GM18502 (cell line): ENCODE results near the gene GTSE1.
"Not testable (repeated sequence)": the region's sequence is repeated elsewhere in the genome, so short reads cannot be mapped to it uniquely, and the experiment has no call there.

ENCODE experiments used
- ATAC-seq: cut with Tn5 transposase; IDR thresholded peaks from one replicate; pipeline ENCODE4 v1.9.1; 2021; ENCODE audit warnings: mild to moderate bottlenecking; ENCODE audit not compliant: unreplicated experiment, poor library complexity

The GTSE1 gene

DNA sequence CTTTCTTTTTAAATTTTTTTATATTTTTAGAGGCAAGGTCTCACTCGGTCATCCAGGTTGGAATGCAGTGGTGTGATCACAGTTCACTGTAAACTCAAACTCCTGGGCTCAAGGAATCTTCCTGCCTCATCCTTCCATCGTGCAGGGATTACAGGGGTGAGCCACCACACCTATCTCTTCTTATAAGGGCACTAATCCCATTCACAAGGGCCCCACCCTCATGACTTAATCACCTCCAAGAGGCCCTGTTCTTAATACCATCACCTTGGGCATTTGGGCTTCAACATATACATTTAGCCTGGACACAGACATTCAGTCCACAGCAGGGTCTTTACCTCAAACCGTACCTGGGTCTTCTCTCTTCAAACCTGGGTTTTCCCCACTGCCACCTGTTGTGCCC, 4.5 kb upstream of the GTSE1 start:
- no peak for ATAC-seq

DNA sequence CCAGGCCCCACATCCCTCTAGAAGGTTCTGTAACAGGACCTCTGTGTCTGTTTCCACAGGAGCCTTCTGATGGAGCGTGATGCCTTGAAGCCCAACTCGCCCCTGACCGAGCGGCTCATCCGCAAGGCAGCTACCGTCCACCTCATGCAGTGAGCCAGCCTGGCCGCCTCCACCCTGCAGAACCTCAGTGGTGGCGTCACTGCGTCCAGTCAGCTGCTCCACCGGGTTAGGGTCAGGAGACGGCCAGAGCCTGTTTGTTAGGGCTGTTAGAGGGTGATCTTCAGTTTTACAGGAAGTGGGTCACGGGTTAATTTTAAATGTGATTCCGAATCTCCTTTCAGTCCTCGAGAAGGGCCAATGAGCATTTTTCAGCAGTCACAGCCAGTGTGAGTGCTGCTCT, 3.9 kb upstream of the GTSE1 start:
- ATAC-seq, result no peak

DNA sequence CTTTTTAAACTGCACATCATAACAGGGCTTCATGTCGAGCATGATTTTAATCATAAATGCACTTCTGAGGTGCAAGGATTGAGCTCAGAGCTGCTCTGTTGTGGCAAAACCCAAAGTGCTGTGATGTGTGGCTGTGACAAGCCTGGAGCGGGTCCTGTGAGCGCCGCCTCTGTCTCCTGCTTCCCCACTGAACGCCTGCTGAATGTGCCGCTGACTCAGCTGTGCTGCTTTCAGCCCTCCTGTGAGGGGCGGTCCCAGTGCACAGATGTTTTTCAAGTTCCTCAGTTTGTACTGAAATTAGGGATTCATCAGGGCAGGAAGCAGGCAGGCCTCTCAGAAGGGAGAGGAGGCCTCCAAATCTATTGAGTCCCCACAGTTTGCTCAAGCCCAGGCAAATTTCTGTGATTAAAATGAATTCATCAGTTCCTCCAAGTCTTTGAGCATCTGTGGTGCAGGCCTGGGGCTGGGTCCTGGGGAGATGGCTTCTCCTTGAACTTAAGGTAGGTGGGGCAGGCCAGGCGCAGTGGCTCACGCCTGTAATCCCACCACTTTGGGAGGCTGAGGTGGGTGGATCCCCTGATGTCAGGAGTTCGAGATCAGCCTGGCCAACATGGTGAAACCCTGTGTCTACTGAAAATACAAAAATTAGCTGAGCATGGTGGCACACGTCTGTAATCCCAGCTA, 3.0 kb upstream of the GTSE1 start:
- no peak for ATAC-seq

DNA sequence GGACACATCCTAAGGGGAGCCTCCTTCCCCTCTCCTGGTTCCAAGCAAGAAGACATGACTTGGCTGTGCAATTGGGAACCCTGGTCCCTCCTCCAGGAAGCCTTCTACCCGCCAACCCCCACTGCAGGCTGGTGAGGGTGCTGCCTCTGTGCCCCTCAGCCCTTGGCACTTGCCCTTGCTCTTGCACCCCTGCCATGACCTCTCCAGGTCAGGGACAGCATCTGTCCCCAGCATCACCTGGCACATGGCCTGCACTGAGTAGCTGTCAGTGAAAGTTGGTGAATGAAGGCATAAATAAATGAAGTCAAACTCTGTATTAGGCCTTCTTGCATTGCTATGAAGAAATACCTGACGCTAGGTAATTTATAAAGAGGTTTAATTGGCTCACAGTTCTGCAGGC, 1.9 kb upstream of the GTSE1 start:
- ATAC-seq, result no peak

DNA sequence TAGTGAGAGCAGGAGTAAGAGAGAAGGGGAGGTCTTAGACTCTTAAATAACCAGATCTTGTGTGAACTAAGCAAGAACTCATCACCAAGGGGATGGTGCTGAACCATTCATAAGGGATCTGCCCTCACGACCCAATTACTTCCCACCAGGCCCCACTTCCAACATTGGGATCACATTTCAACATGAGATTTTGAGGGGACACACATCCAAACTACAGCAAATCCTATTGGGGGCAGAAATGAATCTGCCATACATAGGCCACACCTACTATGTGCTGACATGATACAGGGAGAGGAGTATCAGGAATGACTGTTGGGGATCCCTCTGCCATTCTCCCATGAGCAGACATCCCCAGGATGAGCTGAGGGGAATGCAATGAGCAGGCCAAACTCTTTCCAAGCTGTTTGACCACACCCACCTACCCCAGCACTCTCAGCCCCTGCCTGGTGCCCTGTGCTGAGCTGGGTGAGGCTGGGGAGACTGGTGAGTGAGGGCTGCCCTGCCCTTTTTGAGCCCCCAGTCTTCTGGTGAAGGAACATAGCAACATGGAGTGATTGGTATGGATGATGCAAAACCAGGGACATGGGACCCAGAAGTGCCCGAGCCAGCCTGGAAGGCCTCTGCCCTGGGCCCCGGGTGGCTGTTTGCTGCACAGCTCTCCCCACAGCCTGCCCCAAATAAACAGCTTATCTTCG, 1.2 kb upstream of the GTSE1 start:
- ATAC-seq, result no peak

DNA sequence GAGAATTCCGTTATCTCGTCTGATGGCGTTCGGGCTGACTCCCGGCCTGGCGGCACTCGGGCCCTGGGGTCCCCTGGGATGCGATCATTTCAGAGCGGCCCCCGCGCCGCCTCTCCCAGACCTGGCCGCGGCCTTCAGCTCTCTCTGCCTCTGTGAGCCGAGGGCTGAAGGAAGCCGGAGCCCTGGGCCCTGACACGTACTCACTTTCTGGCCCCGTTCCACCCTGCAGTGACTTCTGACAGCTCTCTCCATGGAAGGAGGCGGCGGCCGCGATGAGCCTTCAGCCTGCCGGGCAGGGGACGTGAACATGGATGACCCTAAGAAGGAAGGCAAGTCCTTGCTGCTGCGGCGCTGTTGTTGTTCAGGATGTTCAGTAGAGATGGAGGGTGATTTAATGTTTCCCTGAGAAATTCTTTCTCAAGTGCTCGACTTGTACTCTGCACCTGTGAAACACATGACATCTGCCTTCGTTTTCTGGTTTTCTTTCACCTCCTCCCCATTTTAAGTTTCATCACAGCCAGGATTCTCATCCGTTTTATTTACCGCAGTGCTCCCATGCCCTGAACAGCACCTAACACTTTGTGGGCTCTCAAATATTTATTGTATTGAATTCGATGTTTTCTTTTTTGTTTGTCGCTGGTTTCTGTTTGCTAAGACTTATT, 612 bp downstream of the GTSE1 start:
- peak; percentile 8 for ATAC-seq

DNA sequence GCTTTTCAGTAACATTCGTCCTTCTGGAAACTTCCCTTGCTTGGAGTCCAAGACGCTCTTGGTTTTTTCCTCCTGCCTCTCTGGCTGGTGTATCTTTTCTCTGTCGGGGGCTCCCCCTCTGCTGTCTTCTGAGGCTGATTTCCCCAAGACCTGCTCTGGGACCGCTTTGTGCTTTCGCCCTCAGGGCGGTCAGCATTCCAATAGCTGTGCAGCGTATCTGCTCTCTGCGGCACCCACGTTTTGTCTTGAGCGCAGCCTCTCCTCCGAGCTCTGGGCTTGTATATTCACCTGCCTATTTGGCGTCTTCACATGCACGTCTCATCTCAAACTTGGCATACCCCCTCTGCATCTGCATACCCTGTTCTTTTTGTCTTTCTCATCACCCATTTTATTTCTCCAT, 2.4 kb downstream of the GTSE1 start:
- ATAC-seq, result no peak

DNA sequence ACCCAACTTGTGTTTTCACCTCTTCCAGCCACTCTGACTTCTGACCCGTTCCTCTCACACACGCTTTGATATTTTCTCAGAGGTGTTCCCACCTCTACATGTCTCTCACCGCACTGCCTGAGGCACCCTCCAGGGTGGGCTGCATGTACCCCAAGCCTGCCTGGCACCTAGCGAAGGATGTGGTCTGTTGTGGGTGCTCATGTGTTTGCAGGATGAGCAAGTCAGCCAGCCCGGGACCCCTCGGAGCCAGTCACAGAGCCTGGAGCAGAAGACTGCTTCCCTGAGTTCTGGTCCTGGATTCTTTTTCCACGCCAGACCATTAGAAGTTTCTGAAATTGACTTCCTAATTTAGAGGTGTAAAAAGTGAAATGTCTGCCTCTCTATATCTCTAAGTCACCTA, 3.8 kb downstream of the GTSE1 start:
- ATAC-seq, result no peak

DNA sequence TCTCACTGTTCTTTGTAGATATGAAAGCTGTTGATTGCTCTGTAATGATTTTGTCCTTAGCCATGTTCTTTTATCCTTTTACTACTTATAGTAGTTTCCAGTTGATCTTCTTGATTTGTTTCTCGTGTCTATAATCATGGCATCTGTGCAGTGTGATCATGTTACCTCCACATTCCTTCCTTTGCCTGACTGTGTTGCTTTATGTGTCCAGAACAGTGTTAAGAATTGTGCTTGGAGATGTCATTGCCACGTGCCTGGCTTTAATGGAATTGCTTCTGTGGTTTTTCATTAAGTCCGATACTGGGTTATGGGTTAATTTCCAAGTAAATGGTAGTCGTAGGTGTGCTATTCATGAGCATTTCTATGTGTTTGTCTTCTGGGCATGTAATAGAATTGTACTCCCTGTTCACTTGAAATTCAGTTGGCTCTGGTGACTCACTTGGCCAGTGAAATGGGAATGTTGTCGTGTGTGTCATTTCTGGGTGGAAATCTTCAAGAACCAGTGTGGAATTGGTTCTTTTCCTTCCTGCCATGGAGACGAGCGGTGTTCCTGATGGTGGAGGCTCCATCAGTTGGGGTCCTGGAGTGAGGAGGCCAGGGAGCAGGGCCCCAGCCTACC, 6.8 kb downstream of the GTSE1 start:
- ATAC-seq, result no peak

DNA sequence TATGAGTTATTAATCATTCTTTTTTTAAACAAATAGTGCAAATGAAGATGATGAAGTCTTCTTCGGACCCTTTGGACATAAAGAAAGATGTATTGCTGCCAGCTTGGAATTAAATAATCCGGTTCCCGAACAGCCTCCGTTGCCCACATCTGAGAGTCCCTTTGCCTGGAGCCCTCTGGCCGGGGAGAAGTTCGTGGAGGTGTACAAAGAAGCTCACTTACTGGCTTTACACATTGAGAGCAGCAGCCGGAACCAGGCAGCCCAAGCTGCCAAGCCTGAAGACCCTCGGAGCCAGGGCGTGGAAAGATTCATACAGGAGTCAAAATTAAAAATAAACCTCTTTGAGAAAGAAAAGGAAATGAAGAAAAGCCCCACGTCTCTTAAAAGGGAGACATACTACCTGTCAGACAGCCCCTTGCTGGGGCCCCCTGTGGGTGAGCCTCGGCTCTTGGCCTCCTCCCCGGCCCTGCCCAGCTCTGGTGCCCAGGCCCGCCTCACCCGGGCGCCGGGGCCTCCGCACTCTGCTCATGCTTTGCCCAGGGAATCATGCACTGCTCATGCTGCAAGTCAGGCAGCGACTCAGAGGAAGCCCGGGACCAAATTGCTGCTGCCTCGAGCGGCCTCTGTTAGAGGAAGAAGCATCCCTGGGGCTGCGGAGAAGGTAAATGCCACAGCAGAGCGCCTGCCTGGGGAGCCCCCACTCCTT, 11.8 kb downstream of the GTSE1 start:
- ATAC-seq, result no peak

DNA sequence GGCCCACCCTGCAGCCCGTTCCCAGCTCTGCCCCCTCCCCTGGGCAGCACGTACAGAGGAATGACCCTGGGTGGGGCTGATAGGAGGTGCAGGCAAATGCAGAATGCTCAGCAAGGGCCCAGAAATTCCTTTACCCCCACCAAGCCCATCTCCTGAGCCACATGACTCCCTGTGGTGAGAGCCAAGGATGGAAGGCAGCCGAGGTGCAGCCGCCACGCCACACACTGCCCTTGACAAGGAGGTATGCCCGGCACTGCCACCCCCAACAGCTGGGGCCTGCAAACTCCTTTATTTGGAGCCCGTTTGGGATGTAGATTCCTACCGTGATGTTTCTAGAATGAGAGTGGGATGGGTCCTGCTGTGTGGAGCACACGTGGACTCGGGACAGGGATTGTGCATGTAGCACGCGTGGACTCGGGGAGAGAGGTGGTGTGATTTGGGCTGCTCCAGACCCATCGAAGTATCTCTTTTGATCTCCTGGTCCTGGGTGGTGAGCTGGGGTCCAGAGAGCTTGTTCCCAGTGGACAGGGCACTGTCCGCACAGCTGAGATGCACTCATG, 12.9 kb downstream of the GTSE1 start:
- ATAC-seq, result no peak

DNA sequence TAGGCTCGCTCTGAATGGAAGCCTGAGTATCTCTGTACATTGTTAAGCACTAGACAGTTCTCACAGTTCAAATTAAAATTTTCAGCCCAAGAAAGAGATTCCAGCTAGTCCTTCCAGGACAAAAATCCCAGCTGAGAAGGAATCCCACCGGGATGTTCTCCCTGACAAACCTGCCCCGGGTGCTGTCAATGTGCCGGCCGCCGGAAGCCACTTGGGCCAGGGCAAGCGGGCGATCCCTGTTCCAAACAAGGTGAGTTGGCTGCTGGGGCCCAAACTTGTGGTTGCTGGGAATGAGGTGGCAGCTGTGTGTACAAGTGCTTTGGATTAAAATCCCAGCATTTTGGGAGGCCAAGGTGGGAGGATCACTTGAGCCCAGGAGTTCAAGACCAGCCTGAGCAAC, 15.4 kb downstream of the GTSE1 start:
- no peak for ATAC-seq

DNA sequence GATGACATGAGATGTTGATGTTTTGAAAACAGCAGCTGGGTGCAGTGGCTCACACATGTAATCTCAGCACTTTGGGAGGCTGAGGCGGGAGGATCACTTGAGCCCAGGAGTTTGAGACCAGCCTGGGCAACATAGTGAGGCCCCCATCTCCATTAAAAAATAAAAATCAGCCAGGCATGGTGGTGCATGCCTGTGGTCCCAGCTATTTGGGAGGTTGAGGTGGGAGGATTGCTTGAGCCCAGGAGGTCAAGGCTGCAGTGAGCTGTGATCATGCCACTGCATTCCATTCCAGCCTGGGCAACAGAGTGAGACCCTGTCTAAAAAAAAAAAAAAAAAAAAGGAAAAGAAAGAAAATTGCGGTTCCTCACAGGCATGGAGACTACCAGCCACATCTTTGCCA, 16.2 kb downstream of the GTSE1 start:
- ATAC-seq, result not testable (repeated sequence)

DNA sequence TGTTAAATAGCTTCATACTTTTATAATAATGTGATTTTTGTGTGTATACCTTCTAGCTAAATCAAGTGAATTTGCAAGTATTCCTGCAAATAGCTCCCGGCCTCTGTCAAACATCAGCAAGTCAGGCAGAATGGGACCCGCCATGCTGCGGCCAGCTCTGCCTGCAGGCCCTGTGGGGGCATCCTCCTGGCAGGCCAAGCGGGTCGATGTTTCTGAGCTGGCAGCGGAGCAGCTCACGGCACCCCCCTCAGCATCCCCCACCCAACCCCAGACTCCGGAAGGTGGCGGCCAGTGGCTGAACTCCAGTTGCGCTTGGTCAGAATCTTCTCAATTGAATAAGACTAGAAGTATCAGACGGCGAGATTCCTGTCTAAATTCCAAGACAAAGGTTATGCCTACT, 19.3 kb downstream of the GTSE1 start:
- ATAC-seq, result no peak

DNA sequence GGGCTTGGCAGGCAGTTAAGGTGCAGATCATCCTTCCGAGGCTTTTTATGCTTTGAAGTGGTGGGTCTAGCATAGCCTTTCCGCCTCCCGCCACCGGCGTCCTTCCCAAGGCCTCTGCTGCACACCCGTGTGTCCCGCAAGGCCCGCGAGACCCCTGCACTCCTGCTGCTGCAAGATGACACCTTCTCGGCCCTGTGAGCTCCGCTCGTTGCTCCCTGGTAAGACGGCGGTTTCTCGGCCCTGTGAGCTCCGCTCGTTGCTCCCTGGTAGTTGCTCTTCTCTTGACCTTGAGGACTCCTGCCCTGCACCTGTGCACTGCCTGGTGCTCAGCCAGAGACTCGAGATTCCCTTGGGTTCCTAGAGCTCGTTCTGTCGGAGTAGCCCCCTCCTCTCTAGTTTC, 21.0 kb downstream of the GTSE1 start:
- no peak for ATAC-seq

DNA sequence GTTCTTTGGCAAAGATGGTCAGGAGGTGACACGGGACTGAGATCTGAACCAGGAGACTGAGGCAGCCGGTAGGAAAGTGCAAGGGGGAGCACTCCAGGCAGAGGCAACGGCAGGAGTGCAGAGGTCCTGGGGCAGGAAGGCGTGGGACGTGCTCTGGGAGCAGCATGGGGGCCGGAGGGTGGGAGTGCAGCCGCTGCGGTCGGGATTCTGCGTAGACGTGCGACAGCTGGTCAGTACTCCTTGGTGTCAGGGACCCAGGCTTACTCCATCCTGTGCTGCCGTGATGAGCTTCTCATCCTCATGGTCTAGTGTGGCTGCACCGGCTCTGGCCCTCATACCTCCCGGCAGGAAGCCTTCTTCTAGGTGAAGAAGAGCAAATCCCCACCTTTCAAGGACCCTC, 21.9 kb downstream of the GTSE1 start:
- no peak for ATAC-seq

DNA sequence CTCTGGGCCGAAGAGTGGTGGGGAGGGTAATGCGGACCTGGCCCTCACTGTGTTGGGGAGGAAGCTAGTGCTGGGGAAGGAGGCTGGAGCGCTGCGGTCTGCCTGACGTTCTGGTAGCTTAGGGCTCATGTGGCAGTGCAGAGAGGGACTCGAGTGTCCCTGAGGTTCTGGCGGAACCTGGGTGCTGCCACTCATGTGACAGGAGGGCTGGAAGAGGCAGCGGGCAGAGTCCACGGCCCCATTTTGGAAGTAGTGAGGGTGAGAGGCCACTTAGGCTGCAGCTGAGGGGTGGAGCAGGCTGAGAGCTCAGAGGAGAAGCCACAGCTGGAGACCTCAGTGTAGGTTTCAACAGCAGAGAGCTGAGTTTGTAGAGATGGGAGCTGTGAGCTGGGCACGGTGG, 22.6 kb downstream of the GTSE1 start:
- no peak for ATAC-seq

DNA sequence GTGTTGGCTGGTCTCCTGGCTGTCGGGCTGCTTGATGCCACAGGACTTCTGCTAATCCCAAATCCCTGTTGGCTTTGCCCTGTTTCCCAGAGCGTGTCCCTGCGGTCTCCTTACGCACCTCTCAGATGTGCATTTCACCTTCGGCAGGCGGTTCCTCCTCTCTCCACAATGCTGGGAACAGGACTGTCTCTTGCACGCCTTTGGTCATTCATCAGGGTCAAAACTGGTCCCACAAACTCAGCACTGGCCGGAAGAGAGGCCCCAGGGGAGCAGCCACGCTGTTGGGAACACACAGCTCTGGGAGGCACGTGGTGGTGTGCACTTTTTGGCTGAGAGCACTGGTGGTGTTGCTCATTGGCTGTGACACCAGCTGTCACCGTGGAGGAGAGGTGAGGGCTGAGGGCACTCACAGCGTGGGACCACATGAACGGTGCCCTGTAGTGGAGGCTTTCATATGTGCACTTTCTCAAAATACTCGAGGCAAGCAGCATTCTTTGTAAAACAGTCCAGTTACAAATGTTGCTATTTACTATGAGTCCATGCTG, 23.6 kb downstream of the GTSE1 start:
- no peak for ATAC-seq

DNA sequence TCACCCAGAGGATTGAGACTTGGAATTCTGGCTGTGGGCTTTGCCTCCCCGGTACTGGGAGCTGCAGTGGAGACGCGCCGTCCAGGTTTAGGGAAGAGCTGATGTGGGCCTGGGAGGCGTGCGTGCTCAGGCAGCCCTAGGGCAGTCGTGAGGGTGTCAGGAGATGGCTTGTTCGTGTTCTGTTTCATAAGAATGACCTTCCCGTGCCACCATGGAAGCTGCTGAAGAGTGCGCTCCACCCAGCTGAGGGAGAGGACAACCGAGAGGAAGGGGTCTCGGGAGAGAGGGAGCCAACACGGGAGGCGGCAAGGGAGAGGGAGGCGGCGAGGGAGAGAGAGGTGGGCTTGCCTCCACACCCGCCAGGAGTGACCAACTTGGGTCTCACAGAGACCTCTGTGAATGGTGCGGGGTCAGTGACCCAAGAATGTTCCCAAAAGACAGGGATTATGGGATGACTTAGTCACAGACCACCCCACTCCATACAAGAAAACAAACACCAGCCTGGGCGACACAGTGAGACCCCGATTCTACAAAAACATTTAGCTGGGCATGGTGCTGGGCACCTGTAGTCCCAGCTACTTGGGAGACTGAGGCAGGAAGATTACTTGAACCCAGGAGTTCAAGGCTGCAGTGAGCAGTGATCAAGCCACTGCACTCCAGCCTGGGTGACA, 24.2 kb downstream of the GTSE1 start:
- no peak for ATAC-seq

DNA sequence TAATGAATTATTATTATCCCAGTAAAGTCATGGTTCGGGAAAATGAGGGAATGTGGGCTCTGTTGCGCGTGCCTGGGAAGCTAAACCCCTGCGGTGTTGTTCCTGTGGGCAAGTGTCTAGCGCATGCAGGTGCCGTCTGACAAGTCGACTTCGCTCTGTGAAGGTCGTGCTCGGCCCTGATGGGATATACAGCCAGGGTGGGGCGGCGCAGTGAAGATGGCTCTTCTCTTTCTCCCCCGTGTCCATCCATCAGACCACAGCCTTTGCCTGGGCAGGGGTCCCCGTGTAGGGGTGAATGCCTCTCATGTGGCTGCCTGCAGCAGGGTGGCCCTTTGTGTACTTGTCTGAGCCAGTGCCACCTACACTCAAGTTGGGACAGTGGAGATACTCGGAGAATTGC, 26.0 kb downstream of the GTSE1 start:
- no peak for ATAC-seq
